GM21528 (cell line): Measurements from ENCODE around the gene DPP6.

ENCODE experiments used
- ATAC-seq: cut with Tn5 transposase; IDR thresholded peaks from one replicate; pipeline ENCODE4 v1.9.1; 2021; ENCODE audit warnings: mild to moderate bottlenecking, moderate library complexity; ENCODE audit not compliant: unreplicated experiment, low FRiP score

Gene DPP6

DNA sequence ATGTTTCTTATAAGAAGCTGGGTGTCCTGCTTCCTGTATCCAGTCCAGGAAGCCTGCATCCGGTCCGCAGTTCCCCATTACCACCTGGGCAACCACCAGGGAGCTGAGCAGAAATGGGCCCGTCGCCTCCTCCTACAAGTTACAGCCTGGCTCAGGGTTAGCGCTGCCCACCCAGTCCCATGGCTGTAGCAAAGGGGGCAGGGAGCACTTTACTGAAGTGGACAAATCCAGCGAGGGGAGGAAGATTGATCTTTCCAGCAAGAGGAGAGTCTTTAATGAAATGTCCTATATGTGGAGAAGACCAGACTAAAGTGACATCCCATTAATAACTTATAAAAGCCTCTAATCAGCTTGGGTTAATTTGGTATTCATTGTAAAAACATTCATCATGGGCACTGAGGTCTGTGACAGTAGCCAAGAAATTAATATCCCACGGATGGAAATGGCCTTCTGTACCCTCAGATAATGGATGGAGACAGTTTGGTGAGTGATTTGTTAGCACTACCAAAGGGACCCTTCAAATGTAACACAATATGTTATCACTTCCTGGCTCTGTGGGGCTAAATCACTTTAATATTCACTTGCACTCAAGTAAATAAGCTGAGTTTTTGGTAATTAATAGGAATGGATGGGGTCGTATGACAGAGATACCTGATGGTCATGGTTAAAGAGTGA, 627.3 kb downstream of the DPP6 start:
- no peak for ATAC-seq

DNA sequence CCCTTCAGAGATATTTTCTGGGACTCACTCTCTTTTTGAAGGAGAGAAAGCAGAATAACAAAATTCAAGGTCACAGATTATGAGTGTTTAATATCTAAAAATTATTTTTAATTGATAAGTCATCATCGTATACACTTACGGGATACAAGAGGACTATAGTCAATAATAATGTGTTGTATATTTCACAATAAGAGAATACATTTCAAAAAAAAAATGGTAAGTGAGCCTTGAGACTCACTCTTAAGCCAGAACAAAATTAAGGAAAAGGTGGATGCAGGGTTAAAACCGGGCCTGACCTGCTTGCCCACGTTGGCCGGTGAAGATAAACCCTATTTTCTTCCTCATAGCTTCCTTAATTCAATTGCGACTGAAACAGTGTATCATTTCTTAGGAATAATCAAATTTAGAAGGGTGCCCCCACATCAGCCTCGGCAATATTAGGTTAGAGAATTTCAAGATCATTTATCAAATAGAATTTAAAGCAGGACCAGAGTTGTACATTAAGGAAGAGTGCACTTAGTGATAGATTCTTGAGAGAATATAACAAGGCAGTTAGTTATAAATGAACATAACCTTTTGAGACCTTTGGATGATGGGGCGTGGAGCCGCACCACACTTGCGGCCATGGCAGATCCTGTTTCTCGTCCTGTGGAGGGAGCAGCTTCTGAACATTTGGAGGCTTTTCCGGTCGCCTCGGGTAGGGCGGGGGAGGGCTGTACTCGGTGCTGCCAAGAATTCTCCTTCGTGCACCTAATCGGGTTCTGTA, 628.9 kb downstream of the DPP6 start:
- no peak for ATAC-seq

DNA sequence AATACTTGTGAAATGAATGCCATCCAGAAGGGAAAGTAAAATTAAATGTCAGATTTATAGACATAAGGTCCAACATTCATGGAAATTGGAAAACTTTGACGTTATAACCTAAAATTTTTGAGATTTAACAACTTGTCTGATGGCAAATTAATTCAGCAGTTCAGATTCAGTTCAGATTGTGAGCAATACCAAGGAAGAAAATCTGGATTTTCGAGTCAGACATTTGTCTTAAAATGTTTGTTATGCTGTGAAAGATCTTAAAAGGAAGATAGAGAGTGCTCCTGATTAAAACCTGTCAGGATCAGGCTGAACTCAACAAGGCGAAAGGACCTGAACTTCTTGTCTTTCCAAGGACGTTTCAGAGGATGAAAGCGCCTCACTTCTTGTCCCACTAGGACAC, 629.8 kb downstream of the DPP6 start:
- no peak for ATAC-seq

DNA sequence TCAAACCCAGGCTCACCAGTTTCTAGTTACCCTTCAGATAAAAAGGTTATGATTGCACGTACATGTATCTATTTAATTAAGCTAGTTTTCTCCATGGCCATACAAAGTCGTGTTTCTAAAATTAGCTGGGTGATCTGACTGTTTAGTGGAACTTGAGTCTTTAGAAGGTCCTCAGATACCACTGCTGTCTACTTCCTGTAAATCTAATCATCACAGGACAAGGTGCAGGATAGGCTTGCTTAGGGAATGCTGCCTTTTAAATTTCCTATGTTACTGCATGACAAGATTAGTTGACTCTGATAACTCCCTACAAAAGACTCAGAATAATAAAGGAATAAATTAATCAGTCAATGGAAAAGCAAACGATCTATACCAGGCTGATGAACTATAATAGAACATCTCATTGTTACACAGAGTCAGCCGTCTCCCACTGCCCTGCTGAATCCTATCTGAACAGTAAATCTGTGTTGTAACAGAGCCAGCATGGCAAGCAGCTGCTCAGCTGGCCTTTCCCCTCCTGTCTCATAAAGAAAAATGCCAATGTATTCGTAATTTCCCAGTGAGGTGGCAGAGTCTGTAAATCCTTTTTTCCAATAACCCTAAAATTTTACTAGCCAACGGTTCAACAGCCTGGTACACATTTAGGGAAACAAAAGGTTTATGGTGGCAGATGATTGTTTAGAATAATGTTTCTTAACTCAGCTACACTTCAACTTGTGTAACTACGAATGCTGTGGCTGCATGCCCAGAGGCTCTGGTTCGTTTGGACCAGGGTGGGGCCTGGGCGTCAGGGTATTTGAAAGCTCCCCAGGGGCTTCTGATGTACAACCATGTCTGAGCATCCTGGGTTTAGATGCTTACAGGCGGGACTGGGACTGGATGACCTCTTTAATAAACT, 632.7 kb downstream of the DPP6 start:
- no peak for ATAC-seq

DNA sequence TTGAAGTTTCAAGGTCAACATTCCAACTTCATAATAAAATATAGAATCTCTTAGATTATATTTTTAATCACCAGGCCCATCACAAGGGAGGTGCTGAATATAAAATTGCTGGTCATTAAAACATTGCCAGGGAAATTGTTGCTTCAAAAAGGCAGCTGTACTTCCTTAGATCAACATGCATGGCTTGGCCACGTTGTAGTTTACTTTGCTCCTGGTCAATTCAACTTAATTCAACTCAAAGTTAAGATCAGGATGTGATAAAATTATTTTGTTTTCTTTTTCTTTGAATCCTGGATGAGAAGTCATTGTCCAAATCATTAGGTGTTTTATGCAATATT, 633.3 kb downstream of the DPP6 start:
- no peak for ATAC-seq

DNA sequence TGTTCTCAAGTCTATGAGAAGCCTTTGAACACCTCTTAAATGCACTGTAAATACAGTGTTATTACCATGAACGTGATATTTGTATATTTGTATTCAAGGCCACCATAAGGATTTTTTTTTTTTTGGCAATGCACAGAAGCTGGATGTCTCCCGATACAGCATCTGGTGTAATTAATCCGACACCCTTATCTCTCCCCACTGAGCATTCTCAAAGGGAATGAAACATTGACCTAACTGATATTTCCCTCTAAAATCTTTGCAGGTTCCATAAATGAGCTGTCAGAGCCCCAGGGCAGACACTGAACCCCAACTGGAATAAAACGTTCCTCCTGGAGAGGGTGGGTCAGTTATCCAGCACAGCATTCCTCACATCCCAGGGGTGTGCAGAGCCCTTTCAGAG, 634.1 kb downstream of the DPP6 start:
- no peak for ATAC-seq

DNA sequence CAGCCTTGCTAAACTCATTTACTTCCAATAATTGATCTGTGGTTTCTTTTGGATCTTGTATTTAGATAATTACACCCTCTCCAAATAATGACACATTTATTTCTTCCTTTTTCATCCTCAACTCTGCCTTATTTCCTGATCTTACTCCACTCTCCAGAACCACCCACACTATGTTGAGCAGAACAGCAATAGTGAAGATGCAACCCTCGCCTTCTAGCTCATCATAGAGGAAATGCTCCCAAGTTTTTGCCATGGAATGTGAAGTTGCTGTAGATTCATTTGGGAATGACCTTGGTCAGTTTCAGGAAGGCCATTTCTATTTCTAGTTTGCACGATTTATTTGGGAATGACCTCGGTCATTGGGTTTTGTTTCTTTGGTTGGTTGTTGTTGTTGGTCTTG, 636.8 kb downstream of the DPP6 start:
- no peak for ATAC-seq

DNA sequence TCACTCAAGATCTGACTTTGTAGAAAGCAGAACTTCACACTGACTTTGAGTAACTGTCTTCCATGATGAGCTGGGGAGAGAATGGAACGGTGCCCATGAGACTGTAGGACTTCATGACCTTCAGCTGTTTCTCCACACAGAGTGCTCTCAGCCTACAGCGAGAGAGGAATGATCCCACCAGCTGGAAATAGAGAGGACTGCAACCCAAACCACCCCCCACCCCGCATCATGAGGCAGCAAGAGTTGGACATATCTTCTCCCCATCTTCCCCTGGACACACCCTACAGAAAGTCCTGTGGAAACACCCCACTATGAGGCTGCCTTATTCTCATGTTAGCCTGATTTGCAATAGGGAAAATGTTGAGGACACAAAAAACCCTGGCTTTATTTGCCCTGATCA, 638.2 kb downstream of the DPP6 start:
- no peak for ATAC-seq

DNA sequence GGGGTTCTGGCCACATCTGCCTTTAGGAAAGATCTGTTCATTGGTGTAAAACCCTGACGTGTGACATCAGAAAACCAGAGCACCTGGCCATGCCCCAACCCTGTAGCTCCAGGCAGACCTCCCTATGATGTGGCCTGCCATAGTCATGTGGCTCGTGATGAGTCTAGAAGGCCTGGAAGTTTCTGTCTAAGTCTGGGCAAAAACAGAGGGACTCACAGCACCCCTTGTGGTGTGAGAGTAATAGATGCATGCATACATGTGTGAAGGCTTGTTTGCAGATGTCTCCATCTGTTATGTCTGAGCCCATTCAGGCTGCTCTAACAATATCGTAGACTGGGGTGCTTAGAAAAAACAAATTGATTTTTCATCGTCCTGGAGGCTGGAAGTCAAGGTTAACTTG, 641.5 kb downstream of the DPP6 start:
- no peak for ATAC-seq

DNA sequence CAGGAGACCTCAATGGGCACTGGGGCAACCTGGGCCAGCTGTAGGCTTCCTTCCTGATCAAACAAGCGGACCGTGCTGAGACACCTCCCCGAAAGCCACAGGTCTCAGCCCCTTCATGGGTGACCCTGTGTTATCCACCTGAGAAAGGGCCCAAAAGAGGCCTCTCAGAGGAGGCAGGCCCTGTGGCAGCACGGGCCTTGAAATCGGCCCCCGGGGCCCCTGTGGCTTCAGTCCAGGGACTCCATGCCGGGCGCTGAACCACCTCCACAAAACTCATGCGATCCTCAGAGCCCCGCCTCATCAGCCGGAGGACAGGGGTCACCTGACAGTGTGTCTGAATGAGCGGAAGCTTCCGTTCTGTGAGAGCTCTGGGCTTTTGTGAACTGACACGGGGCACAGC, 643.6 kb downstream of the DPP6 start:
- ATAC-seq = no peak

DNA sequence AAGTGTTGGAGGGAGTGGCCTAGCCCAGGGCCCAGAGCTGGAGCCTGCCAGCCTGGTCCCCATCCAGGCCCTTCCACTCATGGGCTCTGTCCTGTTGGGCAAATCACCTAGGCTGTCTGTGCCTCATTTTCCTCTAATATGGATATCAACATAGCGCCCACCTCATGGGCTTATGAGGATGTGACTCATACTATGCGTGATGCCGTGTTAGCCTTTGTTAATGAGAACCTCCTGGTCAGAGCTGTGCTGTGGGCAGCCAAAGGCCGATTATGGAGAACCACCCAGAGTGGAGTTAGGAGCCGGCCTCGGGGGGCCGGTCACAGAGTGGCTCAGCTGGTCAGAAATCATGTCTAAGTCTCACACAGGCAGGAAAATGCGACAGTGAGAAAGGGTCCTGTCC, 644.4 kb downstream of the DPP6 start:
- ATAC-seq = no peak

DNA sequence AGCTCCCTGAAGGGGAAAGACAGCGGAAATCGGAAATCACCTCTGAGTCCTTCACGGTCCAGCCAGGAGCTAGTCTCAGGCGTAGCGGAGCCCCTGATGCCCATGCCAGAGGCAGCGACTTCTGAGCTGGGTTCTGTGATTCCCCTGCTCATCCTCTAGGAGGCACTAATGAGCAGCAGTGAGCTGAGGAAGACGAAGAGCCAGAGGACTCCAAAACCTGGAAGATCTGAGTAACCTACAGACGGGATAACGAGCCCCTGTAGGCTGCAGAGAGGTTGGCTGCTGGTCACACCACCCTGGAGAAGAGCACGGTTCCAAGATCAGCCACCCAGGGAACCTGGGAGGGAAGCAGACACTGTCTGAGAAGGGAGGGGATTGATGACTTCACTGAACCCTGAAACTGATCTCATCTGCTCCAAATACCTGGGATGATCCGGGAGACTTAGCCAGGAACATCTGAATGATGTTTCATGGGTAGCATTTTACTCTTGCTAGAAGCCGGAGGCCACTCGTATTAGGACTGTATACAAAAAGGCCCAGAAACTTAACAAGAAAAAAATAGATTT, 646.6 kb downstream of the DPP6 start:
- ATAC-seq = no peak

DNA sequence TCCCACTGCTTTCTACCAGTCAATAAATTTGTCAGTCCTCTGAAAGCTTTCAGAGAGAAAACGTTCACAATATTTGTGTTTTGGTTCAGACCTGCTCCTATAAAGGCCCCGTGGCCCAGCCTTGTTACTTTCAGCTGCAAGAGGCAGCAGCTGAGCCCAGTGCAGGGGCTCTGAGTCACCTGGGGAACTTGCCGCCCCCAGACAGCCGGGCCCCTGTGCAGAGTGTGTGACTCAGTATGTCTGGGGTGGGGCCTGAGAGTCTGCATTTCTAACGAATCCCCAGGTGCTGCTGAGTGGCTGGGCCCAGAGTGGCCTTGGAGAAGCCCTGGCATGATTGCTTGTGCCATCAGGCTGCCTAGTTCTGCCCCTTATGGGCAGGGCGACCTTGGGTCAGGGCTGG, 647.2 kb downstream of the DPP6 start:
- ATAC-seq = no peak

DNA sequence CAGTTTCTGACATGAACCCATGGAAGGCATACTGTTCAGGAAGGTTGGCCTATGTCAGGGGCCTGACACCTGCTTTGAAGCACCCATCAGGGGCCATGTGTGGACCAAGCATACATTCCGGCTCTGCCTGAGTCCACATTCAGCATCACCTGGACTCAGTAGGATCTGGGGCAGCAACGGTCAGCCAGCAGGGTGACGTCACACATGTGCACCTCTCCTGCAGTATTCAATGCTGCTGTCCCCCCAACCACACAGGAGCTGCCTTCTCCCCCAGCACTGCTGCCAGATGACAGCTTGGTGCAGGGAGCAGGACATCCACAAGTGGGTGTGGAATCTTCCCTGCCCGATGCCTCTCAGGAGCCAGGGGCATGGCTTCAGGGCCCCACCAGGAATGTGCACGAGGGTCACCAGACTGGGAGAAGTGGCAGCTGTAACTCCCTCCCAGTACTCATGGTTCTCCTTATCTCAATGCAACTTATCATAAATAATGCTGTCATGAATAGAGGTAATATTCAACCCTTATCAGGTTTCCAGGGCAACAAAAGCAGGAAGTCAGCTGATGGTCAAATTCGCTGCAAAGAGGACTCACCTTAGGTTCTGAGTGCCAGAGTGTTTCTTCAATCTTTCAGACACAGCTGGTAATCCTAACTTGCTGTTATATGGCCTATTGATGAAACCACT, 657.8 kb downstream of the DPP6 start:
- no peak for ATAC-seq

DNA sequence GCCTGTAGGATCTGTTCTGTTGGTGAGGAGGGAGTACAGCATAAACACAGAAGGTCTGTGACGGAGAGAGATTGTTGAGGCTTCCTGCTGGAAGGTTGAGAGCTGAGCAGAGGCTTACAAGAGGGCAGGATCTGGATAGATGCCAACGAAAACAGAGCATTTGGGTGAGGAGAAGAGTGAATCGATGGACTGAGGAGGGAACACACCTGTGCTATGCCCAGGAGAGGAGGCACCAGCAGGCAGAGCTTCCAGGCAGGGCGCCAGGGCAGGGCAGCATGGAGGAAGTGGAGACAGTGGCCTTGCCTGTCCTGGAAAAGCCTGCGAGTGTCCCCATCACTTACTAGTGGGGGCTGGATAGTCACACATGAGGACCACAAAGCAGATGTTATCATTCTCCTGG, 667.8 kb downstream of the DPP6 start:
- ATAC-seq = no peak

DNA sequence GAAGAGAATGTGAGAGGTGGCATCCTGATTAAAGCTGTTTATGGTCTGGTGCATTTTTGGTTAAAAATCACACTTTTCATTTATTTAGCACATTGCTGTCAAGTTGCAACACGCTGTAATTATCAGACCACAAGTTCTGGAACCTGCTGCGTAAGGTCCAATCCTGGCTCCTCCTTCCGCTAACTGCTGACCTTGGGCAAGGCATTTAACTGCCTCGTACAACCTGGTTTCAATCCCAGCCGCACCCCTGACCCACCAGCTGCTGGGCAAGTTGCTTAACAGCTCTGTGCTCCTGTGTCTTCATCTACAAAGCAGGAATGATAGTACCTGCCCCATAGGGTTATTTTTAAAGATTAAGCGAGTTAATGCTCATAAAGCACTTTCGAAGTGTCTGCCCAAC, 668.9 kb downstream of the DPP6 start:
- no peak for ATAC-seq

DNA sequence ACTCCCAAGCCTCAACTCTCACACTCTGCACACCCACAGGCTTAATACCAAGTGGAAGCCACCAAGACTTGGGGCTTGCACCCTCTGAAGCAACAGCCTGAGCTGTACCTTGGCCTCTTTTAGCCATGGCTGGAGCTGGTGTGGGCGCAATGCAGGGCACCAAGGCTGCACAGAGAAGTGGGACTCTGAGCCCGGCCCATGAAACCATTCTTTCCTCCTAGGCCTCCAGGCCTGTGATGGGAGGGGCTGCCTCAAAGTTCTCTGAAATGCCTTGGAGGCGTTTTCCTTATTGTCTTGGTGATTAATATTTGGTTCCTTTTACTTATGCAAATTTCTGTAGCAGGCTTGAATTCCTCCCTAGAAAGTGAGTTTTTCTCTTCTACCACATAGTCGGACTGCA, 674.2 kb downstream of the DPP6 start:
- no peak for ATAC-seq

DNA sequence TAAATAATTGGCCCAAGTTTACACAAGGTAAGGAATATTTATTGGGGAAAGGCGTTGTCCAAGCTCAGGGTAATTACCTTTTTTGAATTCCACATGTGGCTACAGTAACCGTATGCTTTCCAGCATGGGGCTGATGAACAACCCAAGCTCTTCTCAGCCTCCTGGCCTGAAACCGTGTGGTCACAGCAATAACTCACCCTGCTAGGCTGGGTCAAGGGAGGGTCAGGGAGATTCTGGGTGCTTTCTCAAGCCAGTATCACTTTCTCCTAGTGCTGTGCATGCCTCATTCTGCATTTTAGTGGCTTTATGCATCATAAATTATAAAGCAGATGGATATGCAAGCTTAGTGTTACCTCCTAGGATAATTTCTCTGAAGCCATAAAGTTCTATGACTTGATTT, 676.9 kb downstream of the DPP6 start:
- ATAC-seq = no peak

DNA sequence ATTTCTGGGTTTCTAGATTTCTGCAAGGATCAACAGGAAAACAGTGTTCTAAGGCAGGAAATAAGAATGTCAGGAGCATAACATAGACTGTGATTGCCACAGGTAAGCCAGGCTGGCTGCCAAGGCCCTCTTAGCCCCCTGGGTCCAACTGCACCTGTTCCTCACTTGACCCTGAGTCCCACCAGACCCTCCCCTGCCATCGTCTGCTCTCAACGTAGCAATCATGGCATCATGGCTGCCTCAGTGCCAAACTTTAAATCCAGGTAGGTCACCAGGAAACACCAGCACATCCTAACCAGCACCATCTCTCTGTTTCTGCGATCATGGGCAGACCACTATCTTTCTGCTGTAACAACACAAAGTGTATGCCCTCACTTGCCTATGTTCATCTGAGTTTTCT, 683.6 kb downstream of the DPP6 start:
- ATAC-seq = no peak

DNA sequence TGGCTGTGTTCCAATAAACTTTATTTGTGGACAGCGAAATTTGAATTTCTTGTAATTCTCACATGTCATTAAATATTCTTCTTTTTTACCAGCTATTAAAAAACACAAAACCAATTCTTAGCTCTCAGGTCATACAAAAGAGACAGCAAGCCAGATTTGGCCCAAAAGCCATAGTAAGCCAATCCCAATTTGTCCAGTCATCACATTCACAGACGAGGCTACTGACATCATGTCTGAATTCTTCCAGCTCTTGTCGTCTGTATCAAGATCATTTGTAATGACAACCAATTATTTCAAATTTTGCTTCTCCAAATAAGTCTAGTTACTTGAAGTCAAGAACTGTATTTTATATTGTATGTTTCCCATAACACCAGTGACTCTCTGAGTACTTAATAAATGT, 684.2 kb downstream of the DPP6 start:
- ATAC-seq = no peak

DNA sequence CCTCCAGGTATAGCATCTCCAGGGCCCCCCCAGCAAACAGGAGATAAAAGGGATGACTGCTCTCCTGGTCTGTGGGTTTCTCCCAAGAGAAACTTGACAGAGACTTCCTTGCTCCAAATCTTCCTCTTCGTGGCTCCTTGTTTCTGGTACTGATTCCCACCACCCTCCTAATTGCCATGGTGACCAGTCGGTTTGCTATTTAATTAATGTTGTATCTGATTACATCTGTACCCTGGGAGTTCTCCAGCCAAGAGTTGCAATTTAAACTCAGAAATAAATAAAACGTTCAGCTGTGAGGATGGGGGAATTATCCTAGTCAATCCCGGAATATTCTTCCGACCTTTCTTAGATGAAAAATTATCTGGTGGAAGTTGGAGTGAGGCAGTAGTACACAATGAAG, 686.0 kb downstream of the DPP6 start:
- no peak for ATAC-seq
